ENCODE results near the gene ICE1.
"Not testable (repeated sequence)": the region's sequence is repeated elsewhere in the genome, so short reads cannot be mapped to it uniquely, and the experiment has no call there.

The ICE1 gene

GRCh38 chr5:5401095-5401494 is 21.4 kb upstream of the ICE1 start:
- DNase-seq (ENCODE audit: low read depth) = no peak
- TF ChIP-seq CTCF (IDR thresholded peaks at IDR 0.05; ENCODE audit: low read depth, low read length, missing control alignments) = no peak
- in situ Hi-C loops (cut with HindIII; ENCODE audit: low sequenced_read_pairs) = no loop called here
- H3K4me3 ChIP-seq (ENCODE audit: low read depth, low read length) = no peak overlapping the region

GRCh38 chr5:5403741-5404140 is 18.7 kb upstream of the ICE1 start:
- DNase-seq (ENCODE audit: low read depth) = no peak
- in situ Hi-C loops (cut with HindIII; ENCODE audit: low sequenced_read_pairs) = no loop called here
- no peak overlapping the region for H3K4me3 ChIP-seq (ENCODE audit: low read depth, low read length)
- no peak for TF ChIP-seq CTCF (IDR thresholded peaks at IDR 0.05; ENCODE audit: low read depth, low read length, missing control alignments)

- H3K4me3 ChIP-seq (ENCODE audit: low read depth, low read length) = no peak overlapping the region
- in situ Hi-C loops (cut with HindIII; ENCODE audit: low sequenced_read_pairs) = no loop called here
- DNase-seq (ENCODE audit: low read depth) = no peak
- TF ChIP-seq CTCF (IDR thresholded peaks at IDR 0.05; ENCODE audit: low read depth, low read length, missing control alignments) = no peak
Measured at GRCh38 chr5:5404381-5404780, 18.1 kb upstream of the ICE1 start.

GRCh38 chr5:5405441-5405840 is 17.0 kb upstream of the ICE1 start:
- no peak overlapping the region for H3K4me3 ChIP-seq (ENCODE audit: low read depth, low read length)
- in situ Hi-C loops (cut with HindIII; ENCODE audit: low sequenced_read_pairs) = no loop called here
- TF ChIP-seq CTCF (IDR thresholded peaks at IDR 0.05; ENCODE audit: low read depth, low read length, missing control alignments) = no peak
- no peak for DNase-seq (ENCODE audit: low read depth)

- no peak for TF ChIP-seq CTCF (IDR thresholded peaks at IDR 0.05; ENCODE audit: low read depth, low read length, missing control alignments)
- in situ Hi-C loops (cut with HindIII; ENCODE audit: low sequenced_read_pairs) = no loop called here
- no peak overlapping the region for H3K4me3 ChIP-seq (ENCODE audit: low read depth, low read length)
- no peak for DNase-seq (ENCODE audit: low read depth)
Measured at GRCh38 chr5:5407924-5408323, 14.6 kb upstream of the ICE1 start.

- H3K4me3 ChIP-seq (ENCODE audit: low read depth, low read length) = no peak overlapping the region
- in situ Hi-C loops (cut with HindIII; ENCODE audit: low sequenced_read_pairs) = no loop called here
- DNase-seq (ENCODE audit: low read depth) = no peak
- TF ChIP-seq CTCF (IDR thresholded peaks at IDR 0.05; ENCODE audit: low read depth, low read length, missing control alignments) = no peak
Measured at GRCh38 chr5:5409151-5409810, 13.2 kb upstream of the ICE1 start.

- DNase-seq (ENCODE audit: low read depth); H3K4me3 ChIP-seq (ENCODE audit: low read depth, low read length); in situ Hi-C loops (cut with HindIII; ENCODE audit: low sequenced_read_pairs): not testable (repeated sequence)
Measured at GRCh38 chr5:5413856-5414255, 8.6 kb upstream of the ICE1 start.

Measured in astrocyte of the cerebellum (primary cell).